Mucosa of rectum (tissue), 2 donors: ENCODE results near the gene ZNF407.

Source experiments
- H3K27ac ChIP-seq, 2 donors: one replicate each; pipeline ENCODE4 v1.7.0; 2013; ENCODE audit warnings: inconsistent platforms in 2 of 2, low read depth in 2 of 2, low read length in 2 of 2
- H3K27me3 ChIP-seq, 2 donors: one replicate each; pipeline ENCODE4 v1.7.0; 2013; ENCODE audit warnings: low read length in 2 of 2; ENCODE audit not compliant: control insufficient read depth in 2 of 2, insufficient read depth in 2 of 2
- H3K36me3 ChIP-seq, 2 donors: one replicate each; pipeline ENCODE4 v1.7.0; 2013; ENCODE audit warnings: low read length in 2 of 2; ENCODE audit not compliant: control insufficient read depth in 2 of 2, insufficient read depth in 2 of 2
- H3K4me1 ChIP-seq, 2 donors: one replicate each; pipeline ENCODE4 v1.7.0; 2013; ENCODE audit warnings: low read length in 2 of 2, mild to moderate bottlenecking in 1 of 2; ENCODE audit not compliant: control insufficient read depth in 2 of 2, insufficient read depth in 2 of 2
- H3K4me3 ChIP-seq, 2 donors: one replicate each; pipeline ENCODE4 v1.7.0; 2013; ENCODE audit warnings: low read length in 2 of 2
- H3K9ac ChIP-seq, 2 donors: one replicate each; pipeline ENCODE4 v1.7.0; 2013; ENCODE audit warnings: low read length in 2 of 2, low read depth in 1 of 2, mild to moderate bottlenecking in 1 of 2
- H3K9me3 ChIP-seq, 2 donors: one replicate each; pipeline ENCODE4 v1.7.0; 2013; ENCODE audit warnings: low read length in 2 of 2; ENCODE audit not compliant: control insufficient read depth in 2 of 2
- donor health status: healthy.
- donor health status: Normal muscosa, but diverticular disease.

ZNF407 gene

GRCh38 chr18:75110311-75110710, 512.6 kb downstream of the ZNF407 start:
- no peak overlapping the region for H3K9ac ChIP-seq
- no peak overlapping the region for H3K27ac ChIP-seq
- H3K27me3 ChIP-seq = peaks cover 0 to 3% of the 10 kb centered on the region in 2 donors
- no peak overlapping the region for H3K4me3 ChIP-seq
- H3K4me1 ChIP-seq = no peaks in the 10 kb centered on the region
- H3K9me3 ChIP-seq = no peaks in the 10 kb centered on the region
- H3K36me3 ChIP-seq = no peaks in the 10 kb centered on the region

- Histone ChIP-seq H3K9me3 (no peaks in the 10 kb centered on the region), H3K4me3 (no peak overlapping the region), H3K9ac (no peak overlapping the region), H3K27ac (no peak overlapping the region), H3K36me3 (no peaks in the 10 kb centered on the region), H3K4me1 (no peaks in the 10 kb centered on the region), H3K27me3 (peaks cover 0 to 3% of the 10 kb centered on the region in 2 donors)
Measured at GRCh38 chr18:75110846-75111415, 513.3 kb downstream of the ZNF407 start.

GRCh38 chr18:75111760-75112159, 514.1 kb downstream of the ZNF407 start:
- no peaks in the 10 kb centered on the region for H3K36me3 ChIP-seq

GRCh38 chr18:75112186-75113096, 514.8 kb downstream of the ZNF407 start:
- no peak overlapping the region for H3K9ac ChIP-seq
- peaks cover 0 to 3% of the 10 kb centered on the region in 2 donors for H3K27me3 ChIP-seq
- no peaks in the 10 kb centered on the region for H3K9me3 ChIP-seq
- no peak overlapping the region for H3K27ac ChIP-seq
- no peaks in the 10 kb centered on the region for H3K36me3 ChIP-seq
- no peak overlapping the region for H3K4me3 ChIP-seq
- H3K4me1 ChIP-seq = no peaks in the 10 kb centered on the region

More at GRCh38 chr18:75111760-75112159, 514.1 kb downstream of the ZNF407 start:
- Histone ChIP-seq H3K9ac (no peak overlapping the region), H3K9me3 (no peaks in the 10 kb centered on the region), H3K27ac (no peak overlapping the region), H3K4me3 (no peak overlapping the region), H3K27me3 (peaks cover 0 to 3% of the 10 kb centered on the region in 2 donors), H3K4me1 (no peaks in the 10 kb centered on the region)

GRCh38 chr18:75113455-75113854, 515.8 kb downstream of the ZNF407 start:
- no peaks in the 10 kb centered on the region for H3K4me1 ChIP-seq
- no peak overlapping the region for H3K27ac ChIP-seq
- H3K36me3 ChIP-seq = no peaks in the 10 kb centered on the region
- no peak overlapping the region for H3K4me3 ChIP-seq
- peaks cover 0 to 3% of the 10 kb centered on the region in 2 donors for H3K27me3 ChIP-seq
- H3K9me3 ChIP-seq = no peaks in the 10 kb centered on the region
- H3K9ac ChIP-seq = no peak overlapping the region

- Histone ChIP-seq H3K9ac (no peak overlapping the region), H3K4me3 (no peak overlapping the region), H3K36me3 (no peaks in the 10 kb centered on the region), H3K27ac (no peak overlapping the region), H3K9me3 (no peaks in the 10 kb centered on the region), H3K27me3 (peaks cover 0 to 3% of the 10 kb centered on the region in 2 donors), H3K4me1 (no peaks in the 10 kb centered on the region)
Measured at GRCh38 chr18:75114231-75114764, 516.6 kb downstream of the ZNF407 start.
